Measurements from ENCODE around the gene GALNTL6.

The GALNTL6 gene

GRCh38 chr4:172220679-172221078 lies 407.5 kb downstream of the GALNTL6 start:
- Histone ChIP-seq H3K4me3 (ENCODE audit: insufficient read length, low read depth) (no peak overlapping the region), H3K9ac (ENCODE audit: insufficient read length, low read depth) (no peak overlapping the region), H3K9me3 (ENCODE audit: insufficient read depth, low read length) (no peaks in the 10 kb centered on the region), H3K36me3 (ENCODE audit: insufficient read depth, insufficient read length, low read length) (no peaks in the 10 kb centered on the region), H3K27me3 (ENCODE audit: insufficient read depth, insufficient read length) (no peaks in the 10 kb centered on the region), H3K4me1 (ENCODE audit: insufficient read depth, insufficient read length) (no peaks in the 10 kb centered on the region)
- no peak for DNase-seq (ENCODE audit: low read depth, low spot score)
- TF ChIP-seq SUZ12 (IDR thresholded peaks at IDR 0.05; ENCODE audit: extremely low read depth, insufficient read depth, insufficient read length), result no peak
- TF ChIP-seq YY1 (IDR thresholded peaks at IDR 0.05; ENCODE audit: insufficient read depth, insufficient read length), result no peak
- TF ChIP-seq ZNF274 (IDR thresholded peaks at IDR 0.05; ENCODE audit: low read depth, low read length), result no peak

DNA sequence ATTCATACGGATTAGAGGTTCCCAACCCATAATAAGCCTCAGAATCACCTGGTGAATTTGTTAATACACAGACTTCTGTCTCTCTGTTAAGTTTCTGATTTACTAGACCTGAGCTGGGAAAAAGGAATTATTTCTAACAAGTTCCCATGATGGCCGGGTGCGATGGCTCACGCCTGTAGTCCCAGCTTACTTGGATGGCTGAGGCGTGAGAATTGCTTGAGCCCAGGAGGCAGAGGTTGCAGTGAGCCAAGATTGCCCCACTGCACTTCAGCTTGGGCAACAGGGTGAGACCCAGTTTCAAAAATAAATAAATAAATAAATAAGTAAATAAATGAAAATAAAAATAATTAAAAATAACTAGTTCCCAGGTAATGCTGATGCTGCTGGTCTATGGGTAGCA lies 412.3 kb downstream of the GALNTL6 start:
- no peaks in the 10 kb centered on the region for H3K4me1 ChIP-seq (ENCODE audit: insufficient read depth, insufficient read length)

DNA sequence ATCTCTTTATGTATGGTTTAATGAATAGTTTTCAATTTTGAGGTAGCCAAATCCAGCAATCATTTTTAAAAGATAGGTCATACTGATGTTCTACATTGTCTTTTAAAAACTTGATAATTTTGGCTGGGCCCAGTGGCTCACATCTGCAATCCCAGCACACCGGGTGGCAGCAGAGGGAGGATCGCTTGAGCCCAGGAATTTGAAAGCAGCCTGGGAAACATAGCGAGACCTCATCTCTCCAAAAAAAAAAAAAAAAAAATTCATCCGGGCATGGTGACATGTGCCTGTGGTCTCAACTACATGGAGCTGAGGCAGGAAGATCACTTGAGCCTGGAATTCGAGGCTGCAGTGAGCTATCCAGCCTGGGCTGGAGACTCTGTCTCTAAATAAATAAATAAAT lies 419.8 kb downstream of the GALNTL6 start:
- H3K4me3 ChIP-seq (ENCODE audit: insufficient read length, low read depth), result no peak overlapping the region
- TF ChIP-seq YY1 (IDR thresholded peaks at IDR 0.05; ENCODE audit: insufficient read depth, insufficient read length) (no peak), ZNF274 (IDR thresholded peaks at IDR 0.05; ENCODE audit: low read depth, low read length) (no peak), SUZ12 (IDR thresholded peaks at IDR 0.05; ENCODE audit: extremely low read depth, insufficient read depth, insufficient read length) (no peak)

More for the DNA sequence above, 412.3 kb downstream of the GALNTL6 start:
- Histone ChIP-seq H3K4me3 (ENCODE audit: insufficient read length, low read depth) (no peak overlapping the region), H3K9ac (ENCODE audit: insufficient read length, low read depth) (no peak overlapping the region), H3K9me3 (ENCODE audit: insufficient read depth, low read length) (no peaks in the 10 kb centered on the region), H3K36me3 (ENCODE audit: insufficient read depth, insufficient read length, low read length) (no peaks in the 10 kb centered on the region), H3K27me3 (ENCODE audit: insufficient read depth, insufficient read length) (no peaks in the 10 kb centered on the region)
- DNase-seq (ENCODE audit: low read depth, low spot score), result no peak
- TF ChIP-seq YY1 (IDR thresholded peaks at IDR 0.05; ENCODE audit: insufficient read depth, insufficient read length), result no peak
- TF ChIP-seq ZNF274 (IDR thresholded peaks at IDR 0.05; ENCODE audit: low read depth, low read length), result no peak
- TF ChIP-seq SUZ12 (IDR thresholded peaks at IDR 0.05; ENCODE audit: extremely low read depth, insufficient read depth, insufficient read length), result no peak

GRCh38 chr4:172243551-172243950 lies 430.3 kb downstream of the GALNTL6 start:
- Histone ChIP-seq H3K27me3 (ENCODE audit: insufficient read depth, insufficient read length) (no peaks in the 10 kb centered on the region), H3K4me1 (ENCODE audit: insufficient read depth, insufficient read length) (no peaks in the 10 kb centered on the region), H3K9me3 (ENCODE audit: insufficient read depth, low read length) (no peaks in the 10 kb centered on the region), H3K36me3 (ENCODE audit: insufficient read depth, insufficient read length, low read length) (no peaks in the 10 kb centered on the region), H3K9ac (ENCODE audit: insufficient read length, low read depth) (no peak overlapping the region), H3K4me3 (ENCODE audit: insufficient read length, low read depth) (no peak overlapping the region)
- no peak for DNase-seq (ENCODE audit: low read depth, low spot score)
- TF ChIP-seq SUZ12 (IDR thresholded peaks at IDR 0.05; ENCODE audit: extremely low read depth, insufficient read depth, insufficient read length), result no peak
- no peak for TF ChIP-seq YY1 (IDR thresholded peaks at IDR 0.05; ENCODE audit: insufficient read depth, insufficient read length)
- no peak for TF ChIP-seq ZNF274 (IDR thresholded peaks at IDR 0.05; ENCODE audit: low read depth, low read length)

More for the DNA sequence above, 419.8 kb downstream of the GALNTL6 start:
- no peaks in the 10 kb centered on the region for H3K36me3 ChIP-seq (ENCODE audit: insufficient read depth, insufficient read length, low read length)
- DNase-seq (ENCODE audit: low read depth, low spot score), result peak; percentile 32
- H3K4me1 ChIP-seq (ENCODE audit: insufficient read depth, insufficient read length), result no peaks in the 10 kb centered on the region
- no peak overlapping the region for H3K9ac ChIP-seq (ENCODE audit: insufficient read length, low read depth)
- H3K9me3 ChIP-seq (ENCODE audit: insufficient read depth, low read length), result no peaks in the 10 kb centered on the region
- no peaks in the 10 kb centered on the region for H3K27me3 ChIP-seq (ENCODE audit: insufficient read depth, insufficient read length)

GRCh38 chr4:172245516-172245915 lies 432.3 kb downstream of the GALNTL6 start:
- H3K4me3 ChIP-seq (ENCODE audit: insufficient read length, low read depth), result no peak overlapping the region
- no peaks in the 10 kb centered on the region for H3K27me3 ChIP-seq (ENCODE audit: insufficient read depth, insufficient read length)
- no peak for DNase-seq (ENCODE audit: low read depth, low spot score)
- H3K9ac ChIP-seq (ENCODE audit: insufficient read length, low read depth), result no peak overlapping the region
- no peaks in the 10 kb centered on the region for H3K36me3 ChIP-seq (ENCODE audit: insufficient read depth, insufficient read length, low read length)
- TF ChIP-seq SUZ12 (IDR thresholded peaks at IDR 0.05; ENCODE audit: extremely low read depth, insufficient read depth, insufficient read length) (no peak), YY1 (IDR thresholded peaks at IDR 0.05; ENCODE audit: insufficient read depth, insufficient read length) (no peak), ZNF274 (IDR thresholded peaks at IDR 0.05; ENCODE audit: low read depth, low read length) (no peak)
- no peaks in the 10 kb centered on the region for H3K4me1 ChIP-seq (ENCODE audit: insufficient read depth, insufficient read length)
- H3K9me3 ChIP-seq (ENCODE audit: insufficient read depth, low read length), result no peaks in the 10 kb centered on the region

DNA sequence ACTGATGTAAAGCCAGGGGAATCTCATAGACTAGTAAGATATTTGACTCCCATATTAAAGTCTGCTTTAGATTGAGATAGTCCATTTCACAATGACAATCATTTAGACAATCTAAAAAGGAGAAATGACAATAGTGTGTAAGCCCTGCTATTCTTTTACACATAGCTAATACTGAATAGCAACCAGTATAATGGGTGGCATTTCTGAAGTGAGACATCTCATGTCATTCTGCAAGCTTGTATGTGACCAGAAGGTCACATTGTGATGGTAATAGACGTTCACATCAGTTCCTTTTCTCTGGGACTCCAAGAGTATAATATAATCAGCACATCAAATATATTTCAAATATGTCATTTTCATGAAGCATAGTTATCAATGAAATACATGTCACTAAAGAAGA lies 440.2 kb downstream of the GALNTL6 start:
- Histone ChIP-seq H3K4me1 (ENCODE audit: insufficient read depth, insufficient read length) (no peaks in the 10 kb centered on the region), H3K9me3 (ENCODE audit: insufficient read depth, low read length) (no peaks in the 10 kb centered on the region), H3K9ac (ENCODE audit: insufficient read length, low read depth) (no peak overlapping the region), H3K27me3 (ENCODE audit: insufficient read depth, insufficient read length) (no peaks in the 10 kb centered on the region), H3K36me3 (ENCODE audit: insufficient read depth, insufficient read length, low read length) (no peaks in the 10 kb centered on the region), H3K4me3 (ENCODE audit: insufficient read length, low read depth) (no peak overlapping the region)
- TF ChIP-seq SUZ12 (IDR thresholded peaks at IDR 0.05; ENCODE audit: extremely low read depth, insufficient read depth, insufficient read length) (no peak), YY1 (IDR thresholded peaks at IDR 0.05; ENCODE audit: insufficient read depth, insufficient read length) (no peak), ZNF274 (IDR thresholded peaks at IDR 0.05; ENCODE audit: low read depth, low read length) (no peak)
- DNase-seq (ENCODE audit: low read depth, low spot score), result no peak

DNA sequence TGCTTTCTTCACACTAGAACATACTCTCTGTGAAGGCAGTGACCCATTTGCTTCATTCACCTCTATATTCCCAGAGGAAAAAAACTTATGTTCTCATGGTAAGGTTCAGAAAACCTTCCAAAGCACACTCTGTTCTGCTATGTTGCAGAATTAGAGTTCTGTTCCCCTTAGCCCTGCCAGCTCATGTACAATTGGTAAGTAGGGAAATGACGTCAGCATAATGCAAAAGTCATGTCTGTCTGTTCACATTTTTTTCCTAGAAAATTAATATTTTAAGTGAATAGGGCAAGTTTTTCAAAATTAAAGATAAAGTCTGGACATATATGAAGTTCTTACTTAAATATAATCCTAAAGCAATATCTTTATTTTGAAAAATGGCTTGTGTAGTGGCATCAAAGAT lies 443.6 kb downstream of the GALNTL6 start:
- no peaks in the 10 kb centered on the region for H3K27me3 ChIP-seq (ENCODE audit: insufficient read depth, insufficient read length)
- no peak for DNase-seq (ENCODE audit: low read depth, low spot score)
- H3K36me3 ChIP-seq (ENCODE audit: insufficient read depth, insufficient read length, low read length), result no peaks in the 10 kb centered on the region
- H3K9ac ChIP-seq (ENCODE audit: insufficient read length, low read depth), result no peak overlapping the region
- H3K4me3 ChIP-seq (ENCODE audit: insufficient read length, low read depth), result no peak overlapping the region
- H3K9me3 ChIP-seq (ENCODE audit: insufficient read depth, low read length), result no peaks in the 10 kb centered on the region
- no peak for TF ChIP-seq SUZ12 (IDR thresholded peaks at IDR 0.05; ENCODE audit: extremely low read depth, insufficient read depth, insufficient read length)
- no peak for TF ChIP-seq YY1 (IDR thresholded peaks at IDR 0.05; ENCODE audit: insufficient read depth, insufficient read length)
- no peak for TF ChIP-seq ZNF274 (IDR thresholded peaks at IDR 0.05; ENCODE audit: low read depth, low read length)
- H3K4me1 ChIP-seq (ENCODE audit: insufficient read depth, insufficient read length), result no peaks in the 10 kb centered on the region
